Measurements from ENCODE around the gene TRO. TPM values are rescaled to one million over a fixed set of nuclear protein-coding genes. Genes with fewer than 3 reads are reported as not detected.

TRO gene
- total RNA-seq, 1 experiment from 2014 or later = 51.0 TPM

DNA sequence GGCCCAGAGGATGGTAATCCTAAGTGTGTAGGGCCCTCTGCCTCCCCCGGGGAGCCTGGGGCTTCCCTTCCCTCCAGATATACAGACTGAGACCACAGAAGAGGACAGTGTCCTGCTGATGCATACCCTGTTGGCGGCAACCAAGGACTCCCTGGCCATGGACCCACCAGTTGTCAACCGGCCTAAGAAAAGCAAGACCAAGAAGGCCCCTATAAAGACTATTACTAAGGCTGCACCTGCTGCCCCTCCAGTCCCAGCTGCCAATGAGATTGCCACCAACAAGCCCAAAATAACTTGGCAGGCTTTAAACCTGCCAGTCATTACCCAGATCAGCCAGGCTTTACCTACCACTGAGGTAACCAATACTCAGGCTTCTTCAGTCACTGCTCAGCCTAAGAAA lies 1.9 kb downstream of the TRO start (continued):
- TF ChIP-seq, protein P1, sequence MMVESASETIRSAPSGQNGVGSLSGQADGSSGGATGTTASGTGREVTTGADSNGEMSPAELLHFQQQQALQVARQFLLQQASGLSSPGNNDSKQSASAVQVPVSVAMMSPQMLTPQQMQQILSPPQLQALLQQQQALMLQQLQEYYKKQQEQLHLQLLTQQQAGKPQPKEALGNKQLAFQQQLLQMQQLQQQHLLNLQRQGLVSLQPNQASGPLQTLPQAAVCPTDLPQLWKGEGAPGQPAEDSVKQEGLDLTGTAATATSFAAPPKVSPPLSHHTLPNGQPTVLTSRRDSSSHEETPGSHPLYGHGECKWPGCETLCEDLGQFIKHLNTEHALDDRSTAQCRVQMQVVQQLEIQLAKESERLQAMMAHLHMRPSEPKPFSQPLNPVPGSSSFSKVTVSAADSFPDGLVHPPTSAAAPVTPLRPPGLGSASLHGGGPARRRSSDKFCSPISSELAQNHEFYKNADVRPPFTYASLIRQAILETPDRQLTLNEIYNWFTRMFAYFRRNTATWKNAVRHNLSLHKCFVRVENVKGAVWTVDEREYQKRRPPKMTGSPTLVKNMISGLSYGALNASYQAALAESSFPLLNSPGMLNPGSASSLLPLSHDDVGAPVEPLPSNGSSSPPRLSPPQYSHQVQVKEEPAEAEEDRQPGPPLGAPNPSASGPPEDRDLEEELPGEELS (CRISPR knock-in tag; IDR thresholded peaks at IDR 0.05) = no peak
- no peak for TF ChIP-seq TEAD1 (CRISPR knock-in tag; IDR thresholded peaks at IDR 0.05)
- TF ChIP-seq, protein P2, sequence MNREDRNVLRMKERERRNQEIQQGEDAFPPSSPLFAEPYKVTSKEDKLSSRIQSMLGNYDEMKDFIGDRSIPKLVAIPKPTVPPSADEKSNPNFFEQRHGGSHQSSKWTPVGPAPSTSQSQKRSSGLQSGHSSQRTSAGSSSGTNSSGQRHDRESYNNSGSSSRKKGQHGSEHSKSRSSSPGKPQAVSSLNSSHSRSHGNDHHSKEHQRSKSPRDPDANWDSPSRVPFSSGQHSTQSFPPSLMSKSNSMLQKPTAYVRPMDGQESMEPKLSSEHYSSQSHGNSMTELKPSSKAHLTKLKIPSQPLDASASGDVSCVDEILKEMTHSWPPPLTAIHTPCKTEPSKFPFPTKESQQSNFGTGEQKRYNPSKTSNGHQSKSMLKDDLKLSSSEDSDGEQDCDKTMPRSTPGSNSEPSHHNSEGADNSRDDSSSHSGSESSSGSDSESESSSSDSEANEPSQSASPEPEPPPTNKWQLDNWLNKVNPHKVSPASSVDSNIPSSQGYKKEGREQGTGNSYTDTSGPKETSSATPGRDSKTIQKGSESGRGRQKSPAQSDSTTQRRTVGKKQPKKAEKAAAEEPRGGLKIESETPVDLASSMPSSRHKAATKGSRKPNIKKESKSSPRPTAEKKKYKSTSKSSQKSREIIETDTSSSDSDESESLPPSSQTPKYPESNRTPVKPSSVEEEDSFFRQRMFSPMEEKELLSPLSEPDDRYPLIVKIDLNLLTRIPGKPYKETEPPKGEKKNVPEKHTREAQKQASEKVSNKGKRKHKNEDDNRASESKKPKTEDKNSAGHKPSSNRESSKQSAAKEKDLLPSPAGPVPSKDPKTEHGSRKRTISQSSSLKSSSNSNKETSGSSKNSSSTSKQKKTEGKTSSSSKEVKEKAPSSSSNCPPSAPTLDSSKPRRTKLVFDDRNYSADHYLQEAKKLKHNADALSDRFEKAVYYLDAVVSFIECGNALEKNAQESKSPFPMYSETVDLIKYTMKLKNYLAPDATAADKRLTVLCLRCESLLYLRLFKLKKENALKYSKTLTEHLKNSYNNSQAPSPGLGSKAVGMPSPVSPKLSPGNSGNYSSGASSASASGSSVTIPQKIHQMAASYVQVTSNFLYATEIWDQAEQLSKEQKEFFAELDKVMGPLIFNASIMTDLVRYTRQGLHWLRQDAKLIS (CRISPR knock-in tag; IDR thresholded peaks at IDR 0.05; ENCODE audit: borderline replicate concordance) = no peak
- TF ChIP-seq, protein P3, sequence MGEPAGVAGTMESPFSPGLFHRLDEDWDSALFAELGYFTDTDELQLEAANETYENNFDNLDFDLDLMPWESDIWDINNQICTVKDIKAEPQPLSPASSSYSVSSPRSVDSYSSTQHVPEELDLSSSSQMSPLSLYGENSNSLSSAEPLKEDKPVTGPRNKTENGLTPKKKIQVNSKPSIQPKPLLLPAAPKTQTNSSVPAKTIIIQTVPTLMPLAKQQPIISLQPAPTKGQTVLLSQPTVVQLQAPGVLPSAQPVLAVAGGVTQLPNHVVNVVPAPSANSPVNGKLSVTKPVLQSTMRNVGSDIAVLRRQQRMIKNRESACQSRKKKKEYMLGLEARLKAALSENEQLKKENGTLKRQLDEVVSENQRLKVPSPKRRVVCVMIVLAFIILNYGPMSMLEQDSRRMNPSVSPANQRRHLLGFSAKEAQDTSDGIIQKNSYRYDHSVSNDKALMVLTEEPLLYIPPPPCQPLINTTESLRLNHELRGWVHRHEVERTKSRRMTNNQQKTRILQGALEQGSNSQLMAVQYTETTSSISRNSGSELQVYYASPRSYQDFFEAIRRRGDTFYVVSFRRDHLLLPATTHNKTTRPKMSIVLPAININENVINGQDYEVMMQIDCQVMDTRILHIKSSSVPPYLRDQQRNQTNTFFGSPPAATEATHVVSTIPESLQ (CRISPR knock-in tag; IDR thresholded peaks at IDR 0.05) = no peak

DNA sequence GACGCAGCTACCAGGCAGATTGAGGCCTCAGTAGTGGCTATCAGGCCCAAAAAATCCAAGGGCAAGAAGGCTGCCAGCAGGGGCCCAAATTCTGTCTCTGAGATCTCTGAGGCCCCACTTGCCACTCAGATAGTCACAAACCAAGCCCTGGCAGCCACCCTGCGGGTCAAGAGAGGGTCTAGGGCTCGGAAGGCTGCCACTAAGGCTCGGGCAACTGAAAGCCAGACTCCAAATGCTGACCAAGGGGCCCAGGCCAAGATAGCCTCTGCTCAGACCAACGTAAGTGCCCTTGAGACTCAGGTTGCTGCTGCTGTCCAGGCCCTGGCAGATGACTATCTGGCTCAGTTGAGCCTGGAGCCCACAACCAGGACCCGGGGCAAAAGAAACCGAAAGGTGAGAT lies 2.8 kb downstream of the TRO start:
- no peak overlapping the region for H3K27ac Mint-ChIP-seq
- H3K27me3 Mint-ChIP-seq (ENCODE audit: low read depth) = no peaks in the 10 kb centered on the region
- H3K4me3 Mint-ChIP-seq = no peak overlapping the region
- ATAC-seq (no peak), DNase-seq (ENCODE audit: low spot score) (no peak)
- ChIA-PET CTCF (no interaction called here), POLR2A (no interaction called here)
- peaks cover 26% of the 10 kb centered on the region for H3K36me3 Mint-ChIP-seq
- H3K9me3 Mint-ChIP-seq = no peaks in the 10 kb centered on the region
- H3K4me1 Mint-ChIP-seq = 0 out of 2 replicates have a peak, but pooled peaks cover 3% of the 10 kb centered on the region
- TF ChIP-seq ZNF423 (CRISPR knock-in tag; IDR thresholded peaks at IDR 0.05) (no peak), ZBTB21 (CRISPR knock-in tag; IDR thresholded peaks at IDR 0.05; ENCODE audit: borderline replicate concordance) (no peak), SMAD4 (CRISPR knock-in tag; IDR thresholded peaks at IDR 0.05) (no peak), GTF2I (CRISPR knock-in tag; conservative IDR thresholded peaks at IDR 0.05) (no peak), NFE2L1 (CRISPR knock-in tag; IDR thresholded peaks at IDR 0.05) (no peak), NR1H2 (CRISPR knock-in tag; IDR thresholded peaks at IDR 0.05) (no peak), NR3C1 (CRISPR knock-in tag; conservative IDR thresholded peaks at IDR 0.05; ENCODE audit: low read depth) (no peak), TEAD1 (CRISPR knock-in tag; IDR thresholded peaks at IDR 0.05) (no peak), JAZF1 (CRISPR knock-in tag; IDR thresholded peaks at IDR 0.05) (no peak), ESRRA (CRISPR knock-in tag; IDR thresholded peaks at IDR 0.05; ENCODE audit: borderline replicate concordance) (no peak), PRRX2 (CRISPR knock-in tag; IDR thresholded peaks at IDR 0.05) (no peak), MXD4 (CRISPR knock-in tag; IDR thresholded peaks at IDR 0.05; ENCODE audit: borderline replicate concordance) (no peak), CBFB (CRISPR knock-in tag; IDR thresholded peaks at IDR 0.05; ENCODE audit: low read depth) (no peak)
- TF ChIP-seq, protein P4, sequence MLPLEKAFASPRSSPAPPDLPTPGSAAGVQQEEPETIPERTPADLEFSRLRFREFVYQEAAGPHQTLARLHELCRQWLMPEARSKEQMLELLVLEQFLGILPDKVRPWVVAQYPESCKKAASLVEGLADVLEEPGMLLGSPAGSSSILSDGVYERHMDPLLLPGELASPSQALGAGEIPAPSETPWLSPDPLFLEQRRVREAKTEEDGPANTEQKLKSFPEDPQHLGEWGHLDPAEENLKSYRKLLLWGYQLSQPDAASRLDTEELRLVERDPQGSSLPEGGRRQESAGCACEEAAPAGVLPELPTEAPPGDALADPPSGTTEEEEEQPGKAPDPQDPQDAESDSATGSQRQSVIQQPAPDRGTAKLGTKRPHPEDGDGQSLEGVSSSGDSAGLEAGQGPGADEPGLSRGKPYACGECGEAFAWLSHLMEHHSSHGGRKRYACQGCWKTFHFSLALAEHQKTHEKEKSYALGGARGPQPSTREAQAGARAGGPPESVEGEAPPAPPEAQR (CRISPR knock-in tag; IDR thresholded peaks at IDR 0.05) = no peak
- TF ChIP-seq, protein P5, sequence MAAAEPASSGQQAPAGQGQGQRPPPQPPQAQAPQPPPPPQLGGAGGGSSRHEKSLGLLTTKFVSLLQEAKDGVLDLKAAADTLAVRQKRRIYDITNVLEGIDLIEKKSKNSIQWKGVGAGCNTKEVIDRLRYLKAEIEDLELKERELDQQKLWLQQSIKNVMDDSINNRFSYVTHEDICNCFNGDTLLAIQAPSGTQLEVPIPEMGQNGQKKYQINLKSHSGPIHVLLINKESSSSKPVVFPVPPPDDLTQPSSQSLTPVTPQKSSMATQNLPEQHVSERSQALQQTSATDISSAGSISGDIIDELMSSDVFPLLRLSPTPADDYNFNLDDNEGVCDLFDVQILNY (CRISPR knock-in tag; IDR thresholded peaks at IDR 0.05) = no peak
- TF ChIP-seq, protein P2 (CRISPR knock-in tag; IDR thresholded peaks at IDR 0.05; ENCODE audit: borderline replicate concordance) = no peak
- TF ChIP-seq, protein P6, sequence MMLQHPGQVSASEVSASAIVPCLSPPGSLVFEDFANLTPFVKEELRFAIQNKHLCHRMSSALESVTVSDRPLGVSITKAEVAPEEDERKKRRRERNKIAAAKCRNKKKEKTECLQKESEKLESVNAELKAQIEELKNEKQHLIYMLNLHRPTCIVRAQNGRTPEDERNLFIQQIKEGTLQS (CRISPR knock-in tag; conservative IDR thresholded peaks at IDR 0.05) = no peak

All from WTC11 (cell line).